ENCODE measurements around the gene ITGB6.

ITGB6 gene

GRCh38 chr2:160228141-160228917, 28.3 kb upstream of the ITGB6 start:
- Histone ChIP-seq H3K4me3 (ENCODE audit: low read length) (no peak overlapping the region), H3K9me3 (ENCODE audit: control insufficient read depth, low read length) (no peaks in the 10 kb centered on the region), H3K9ac (ENCODE audit: low read length) (peak overlapping the region; percentile 53), H3K27me3 (ENCODE audit: control insufficient read depth, insufficient read depth, low read length) (no peaks in the 10 kb centered on the region), H3K36me3 (ENCODE audit: control insufficient read depth, insufficient read depth, low read length) (no peaks in the 10 kb centered on the region), H3K4me1 (ENCODE audit: control insufficient read depth, insufficient read depth, low read length) (peaks cover 89% of the 10 kb centered on the region)

DNA sequence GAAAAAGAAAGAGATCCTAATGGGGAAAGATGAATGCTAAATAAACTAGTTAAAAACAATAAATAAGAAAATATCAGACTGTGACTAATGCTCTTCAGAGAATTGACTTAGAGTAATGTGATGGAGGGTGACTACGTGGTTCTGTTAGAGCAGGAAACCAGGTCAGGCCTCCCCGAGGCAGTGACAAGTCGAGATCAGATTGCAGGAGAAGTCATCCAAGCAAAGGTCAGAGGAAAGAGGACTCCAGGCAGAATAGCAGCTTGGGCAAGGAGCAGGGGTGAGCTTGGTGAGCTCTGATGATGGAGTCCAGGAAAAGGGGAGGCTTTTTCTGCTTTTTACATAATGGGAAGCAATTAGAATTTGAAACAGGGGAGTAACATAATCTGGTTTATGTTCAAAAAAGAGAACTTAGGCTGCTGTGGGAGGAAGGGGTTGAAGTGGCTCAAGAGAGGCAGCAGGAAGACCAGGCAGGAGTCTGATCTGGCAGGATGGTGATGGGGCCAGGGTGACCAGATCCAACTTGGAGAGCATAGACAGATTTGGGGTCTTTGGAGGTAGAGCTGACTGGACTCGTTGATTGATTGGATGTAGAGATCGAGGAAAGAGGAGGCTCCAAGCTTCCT, 27.3 kb upstream of the ITGB6 start:
- H3K4me1 ChIP-seq (ENCODE audit: control insufficient read depth, insufficient read depth, low read length): peaks cover 89% of the 10 kb centered on the region
- H3K27me3 ChIP-seq (ENCODE audit: control insufficient read depth, insufficient read depth, low read length): no peaks in the 10 kb centered on the region
- H3K9me3 ChIP-seq (ENCODE audit: control insufficient read depth, low read length): no peaks in the 10 kb centered on the region
- peak overlapping the region; percentile 53 for H3K9ac ChIP-seq (ENCODE audit: low read length)
- no peak overlapping the region for H3K4me3 ChIP-seq (ENCODE audit: low read length)
- no peaks in the 10 kb centered on the region for H3K36me3 ChIP-seq (ENCODE audit: control insufficient read depth, insufficient read depth, low read length)

- Histone ChIP-seq H3K4me3 (ENCODE audit: low read length) (no peak overlapping the region), H3K36me3 (ENCODE audit: control insufficient read depth, insufficient read depth, low read length) (no peaks in the 10 kb centered on the region), H3K9ac (ENCODE audit: low read length) (no peak overlapping the region), H3K4me1 (ENCODE audit: control insufficient read depth, insufficient read depth, low read length) (peaks cover 89% of the 10 kb centered on the region), H3K27me3 (ENCODE audit: control insufficient read depth, insufficient read depth, low read length) (no peaks in the 10 kb centered on the region), H3K9me3 (ENCODE audit: control insufficient read depth, low read length) (no peaks in the 10 kb centered on the region)
Measured at GRCh38 chr2:160226367-160226766, 26.3 kb upstream of the ITGB6 start.

DNA sequence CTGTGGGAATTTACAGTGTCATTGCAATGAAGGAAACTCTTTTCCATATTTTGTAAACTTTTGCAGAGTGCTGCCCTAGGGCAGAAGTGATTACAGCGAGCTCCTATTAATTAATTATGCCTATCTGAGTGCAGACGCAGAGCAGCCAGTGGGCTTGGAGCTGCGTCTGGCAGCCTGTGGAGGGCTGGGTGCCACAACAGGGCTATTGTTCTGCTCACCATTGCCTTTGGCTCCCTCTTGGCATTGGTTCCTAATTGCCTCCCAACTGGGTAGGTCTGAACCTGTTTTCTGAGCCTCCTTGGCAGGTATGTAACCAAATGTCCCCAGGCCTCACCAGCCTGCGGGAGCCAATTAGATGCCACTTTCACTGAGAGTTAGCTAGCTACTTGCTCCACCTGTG, 25.6 kb upstream of the ITGB6 start:
- no peak overlapping the region for H3K4me3 ChIP-seq (ENCODE audit: low read length)
- no peaks in the 10 kb centered on the region for H3K27me3 ChIP-seq (ENCODE audit: control insufficient read depth, insufficient read depth, low read length)
- no peaks in the 10 kb centered on the region for H3K9me3 ChIP-seq (ENCODE audit: control insufficient read depth, low read length)
- peaks cover 89% of the 10 kb centered on the region for H3K4me1 ChIP-seq (ENCODE audit: control insufficient read depth, insufficient read depth, low read length)
- H3K9ac ChIP-seq (ENCODE audit: low read length): no peak overlapping the region
- no peaks in the 10 kb centered on the region for H3K36me3 ChIP-seq (ENCODE audit: control insufficient read depth, insufficient read depth, low read length)

DNA sequence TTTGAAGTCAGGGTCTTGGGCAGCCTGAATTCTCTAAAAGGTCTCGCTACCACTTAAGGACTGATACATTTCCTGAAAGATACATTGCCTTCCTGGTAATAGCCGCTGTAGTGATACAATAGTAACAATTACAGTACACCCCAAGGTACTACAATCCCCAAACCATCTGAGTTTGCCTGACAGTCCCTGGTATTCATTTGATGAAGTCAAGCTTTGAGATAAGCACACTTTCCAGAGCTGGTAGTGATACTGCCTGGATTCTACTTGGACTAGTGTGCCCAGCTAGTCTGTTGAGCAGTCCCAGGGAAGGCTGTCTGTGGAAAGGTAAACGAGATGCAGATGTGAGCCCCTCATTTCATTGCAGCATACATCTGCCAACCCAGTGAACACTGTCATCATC, 24.4 kb upstream of the ITGB6 start:
- Histone ChIP-seq H3K27me3 (ENCODE audit: control insufficient read depth, insufficient read depth, low read length) (no peaks in the 10 kb centered on the region), H3K4me3 (ENCODE audit: low read length) (no peak overlapping the region), H3K36me3 (ENCODE audit: control insufficient read depth, insufficient read depth, low read length) (no peaks in the 10 kb centered on the region), H3K9ac (ENCODE audit: low read length) (no peak overlapping the region), H3K9me3 (ENCODE audit: control insufficient read depth, low read length) (no peaks in the 10 kb centered on the region), H3K4me1 (ENCODE audit: control insufficient read depth, insufficient read depth, low read length) (peaks cover 96% of the 10 kb centered on the region)

DNA sequence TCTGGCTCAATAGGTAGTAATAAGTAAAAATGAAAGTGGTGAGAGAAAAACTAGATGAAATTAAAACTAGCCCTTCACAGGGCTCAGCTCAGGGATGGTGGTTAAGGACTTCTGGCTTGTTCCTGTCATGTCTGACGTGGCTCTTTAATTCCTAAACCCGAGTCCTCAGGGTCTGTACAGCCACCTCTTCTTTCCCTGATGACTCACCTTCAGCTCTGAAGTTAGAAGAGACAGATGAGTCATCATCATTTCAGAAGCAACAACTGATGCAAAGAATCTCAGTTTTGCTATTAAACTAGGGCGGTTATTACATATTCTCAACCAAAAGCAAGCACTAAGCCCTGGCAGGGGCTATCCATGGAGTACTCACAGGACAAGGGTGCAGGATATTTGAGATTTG, 24.0 kb upstream of the ITGB6 start:
- H3K4me1 ChIP-seq (ENCODE audit: control insufficient read depth, insufficient read depth, low read length): peaks cover 92% of the 10 kb centered on the region
- no peak overlapping the region for H3K4me3 ChIP-seq (ENCODE audit: low read length)

GRCh38 chr2:160223560-160223959, 23.5 kb upstream of the ITGB6 start:
- peaks cover 87% of the 10 kb centered on the region for H3K4me1 ChIP-seq (ENCODE audit: control insufficient read depth, insufficient read depth, low read length)

More for the DNA sequence above, 24.0 kb upstream of the ITGB6 start:
- no peaks in the 10 kb centered on the region for H3K9me3 ChIP-seq (ENCODE audit: control insufficient read depth, low read length)
- no peak overlapping the region for H3K9ac ChIP-seq (ENCODE audit: low read length)
- no peaks in the 10 kb centered on the region for H3K36me3 ChIP-seq (ENCODE audit: control insufficient read depth, insufficient read depth, low read length)
- no peaks in the 10 kb centered on the region for H3K27me3 ChIP-seq (ENCODE audit: control insufficient read depth, insufficient read depth, low read length)

GRCh38 chr2:160222546-160223283, 22.6 kb upstream of the ITGB6 start:
- Histone ChIP-seq H3K9ac (ENCODE audit: low read length) (peak overlapping the region; percentile 73), H3K4me3 (ENCODE audit: low read length) (no peak overlapping the region), H3K36me3 (ENCODE audit: control insufficient read depth, insufficient read depth, low read length) (no peaks in the 10 kb centered on the region), H3K27me3 (ENCODE audit: control insufficient read depth, insufficient read depth, low read length) (no peaks in the 10 kb centered on the region), H3K9me3 (ENCODE audit: control insufficient read depth, low read length) (no peaks in the 10 kb centered on the region), H3K4me1 (ENCODE audit: control insufficient read depth, insufficient read depth, low read length) (peaks cover 79% of the 10 kb centered on the region)

More at GRCh38 chr2:160223560-160223959, 23.5 kb upstream of the ITGB6 start:
- no peaks in the 10 kb centered on the region for H3K27me3 ChIP-seq (ENCODE audit: control insufficient read depth, insufficient read depth, low read length)
- H3K9ac ChIP-seq (ENCODE audit: low read length): no peak overlapping the region
- H3K9me3 ChIP-seq (ENCODE audit: control insufficient read depth, low read length): no peaks in the 10 kb centered on the region
- no peaks in the 10 kb centered on the region for H3K36me3 ChIP-seq (ENCODE audit: control insufficient read depth, insufficient read depth, low read length)
- H3K4me3 ChIP-seq (ENCODE audit: low read length): no peak overlapping the region

GRCh38 chr2:160221391-160222276, 21.6 kb upstream of the ITGB6 start:
- no peak overlapping the region for H3K4me3 ChIP-seq (ENCODE audit: low read length)

GRCh38 chr2:160220545-160221009, 20.5 kb upstream of the ITGB6 start:
- Histone ChIP-seq H3K27me3 (ENCODE audit: control insufficient read depth, insufficient read depth, low read length) (no peaks in the 10 kb centered on the region), H3K36me3 (ENCODE audit: control insufficient read depth, insufficient read depth, low read length) (no peaks in the 10 kb centered on the region), H3K4me3 (ENCODE audit: low read length) (no peak overlapping the region), H3K9ac (ENCODE audit: low read length) (no peak overlapping the region), H3K9me3 (ENCODE audit: control insufficient read depth, low read length) (no peaks in the 10 kb centered on the region), H3K4me1 (ENCODE audit: control insufficient read depth, insufficient read depth, low read length) (peaks cover 60% of the 10 kb centered on the region)

More at GRCh38 chr2:160221391-160222276, 21.6 kb upstream of the ITGB6 start:
- Histone ChIP-seq H3K9ac (ENCODE audit: low read length) (peak overlapping the region; percentile 73), H3K27me3 (ENCODE audit: control insufficient read depth, insufficient read depth, low read length) (no peaks in the 10 kb centered on the region), H3K9me3 (ENCODE audit: control insufficient read depth, low read length) (no peaks in the 10 kb centered on the region), H3K36me3 (ENCODE audit: control insufficient read depth, insufficient read depth, low read length) (no peaks in the 10 kb centered on the region), H3K4me1 (ENCODE audit: control insufficient read depth, insufficient read depth, low read length) (peaks cover 71% of the 10 kb centered on the region)

DNA sequence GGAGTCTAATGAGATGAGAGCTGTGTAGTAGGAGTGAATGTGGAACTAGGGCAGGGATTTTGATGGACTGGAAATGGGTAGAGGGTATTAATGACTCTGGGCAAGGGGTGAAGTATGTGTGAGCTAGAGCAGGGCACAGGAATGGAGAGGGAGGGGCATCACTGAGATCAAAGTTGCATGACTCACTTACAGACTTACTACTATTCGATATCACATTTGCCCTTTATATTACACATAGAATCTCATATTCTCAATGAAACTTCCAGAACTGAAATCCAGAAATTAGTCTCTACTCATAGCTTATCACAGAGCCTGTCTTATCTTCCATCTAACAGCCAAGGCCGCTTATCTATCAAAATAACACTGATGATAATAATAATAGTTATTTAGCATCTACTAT, 20.0 kb upstream of the ITGB6 start:
- H3K27me3 ChIP-seq (ENCODE audit: control insufficient read depth, insufficient read depth, low read length): no peaks in the 10 kb centered on the region
- no peak overlapping the region for H3K4me3 ChIP-seq (ENCODE audit: low read length)
- no peak overlapping the region for H3K9ac ChIP-seq (ENCODE audit: low read length)
- peaks cover 55% of the 10 kb centered on the region for H3K4me1 ChIP-seq (ENCODE audit: control insufficient read depth, insufficient read depth, low read length)
- H3K9me3 ChIP-seq (ENCODE audit: control insufficient read depth, low read length): no peaks in the 10 kb centered on the region
- H3K36me3 ChIP-seq (ENCODE audit: control insufficient read depth, insufficient read depth, low read length): no peaks in the 10 kb centered on the region

All from mucosa of stomach (tissue), 1 donor.